ENCODE data around the gene ZMYND10.

- TF ChIP-seq, protein P1, sequence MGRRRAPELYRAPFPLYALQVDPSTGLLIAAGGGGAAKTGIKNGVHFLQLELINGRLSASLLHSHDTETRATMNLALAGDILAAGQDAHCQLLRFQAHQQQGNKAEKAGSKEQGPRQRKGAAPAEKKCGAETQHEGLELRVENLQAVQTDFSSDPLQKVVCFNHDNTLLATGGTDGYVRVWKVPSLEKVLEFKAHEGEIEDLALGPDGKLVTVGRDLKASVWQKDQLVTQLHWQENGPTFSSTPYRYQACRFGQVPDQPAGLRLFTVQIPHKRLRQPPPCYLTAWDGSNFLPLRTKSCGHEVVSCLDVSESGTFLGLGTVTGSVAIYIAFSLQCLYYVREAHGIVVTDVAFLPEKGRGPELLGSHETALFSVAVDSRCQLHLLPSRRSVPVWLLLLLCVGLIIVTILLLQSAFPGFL (CRISPR knock-in tag; IDR thresholded peaks at IDR 0.05) = no peak
- TF ChIP-seq NBN (IDR thresholded peaks at IDR 0.05; ENCODE audit: low read depth) (no peak), MYC (IDR thresholded peaks at IDR 0.05; ENCODE audit: low read depth, low read length) (no peak), MYC (CRISPR knock-in tag; IDR thresholded peaks at IDR 0.05; ENCODE audit: borderline replicate concordance, low read depth) (no peak), MAX (CRISPR knock-in tag; IDR thresholded peaks at IDR 0.05) (no peak), KAT2B (IDR thresholded peaks at IDR 0.05; ENCODE audit: low read depth, low read length) (no peak), ELF4 (CRISPR knock-in tag; IDR thresholded peaks at IDR 0.05) (no peak)
- TF ChIP-seq, protein P2, sequence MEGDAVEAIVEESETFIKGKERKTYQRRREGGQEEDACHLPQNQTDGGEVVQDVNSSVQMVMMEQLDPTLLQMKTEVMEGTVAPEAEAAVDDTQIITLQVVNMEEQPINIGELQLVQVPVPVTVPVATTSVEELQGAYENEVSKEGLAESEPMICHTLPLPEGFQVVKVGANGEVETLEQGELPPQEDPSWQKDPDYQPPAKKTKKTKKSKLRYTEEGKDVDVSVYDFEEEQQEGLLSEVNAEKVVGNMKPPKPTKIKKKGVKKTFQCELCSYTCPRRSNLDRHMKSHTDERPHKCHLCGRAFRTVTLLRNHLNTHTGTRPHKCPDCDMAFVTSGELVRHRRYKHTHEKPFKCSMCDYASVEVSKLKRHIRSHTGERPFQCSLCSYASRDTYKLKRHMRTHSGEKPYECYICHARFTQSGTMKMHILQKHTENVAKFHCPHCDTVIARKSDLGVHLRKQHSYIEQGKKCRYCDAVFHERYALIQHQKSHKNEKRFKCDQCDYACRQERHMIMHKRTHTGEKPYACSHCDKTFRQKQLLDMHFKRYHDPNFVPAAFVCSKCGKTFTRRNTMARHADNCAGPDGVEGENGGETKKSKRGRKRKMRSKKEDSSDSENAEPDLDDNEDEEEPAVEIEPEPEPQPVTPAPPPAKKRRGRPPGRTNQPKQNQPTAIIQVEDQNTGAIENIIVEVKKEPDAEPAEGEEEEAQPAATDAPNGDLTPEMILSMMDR (IDR thresholded peaks at IDR 0.05 in 2 of 3, conservative IDR thresholded peaks at IDR 0.05 in 1 of 3; ENCODE audit: insufficient read depth in 2 of 3, low read depth in 1 of 3, low read length in 3 of 3) = no peak
Observed at GRCh38 chr3:50336452-50337174, 8.9 kb downstream of the ZMYND10 start.

All from K562 (cell line).